ENCODE measurements around the gene DOLK.

DNA sequence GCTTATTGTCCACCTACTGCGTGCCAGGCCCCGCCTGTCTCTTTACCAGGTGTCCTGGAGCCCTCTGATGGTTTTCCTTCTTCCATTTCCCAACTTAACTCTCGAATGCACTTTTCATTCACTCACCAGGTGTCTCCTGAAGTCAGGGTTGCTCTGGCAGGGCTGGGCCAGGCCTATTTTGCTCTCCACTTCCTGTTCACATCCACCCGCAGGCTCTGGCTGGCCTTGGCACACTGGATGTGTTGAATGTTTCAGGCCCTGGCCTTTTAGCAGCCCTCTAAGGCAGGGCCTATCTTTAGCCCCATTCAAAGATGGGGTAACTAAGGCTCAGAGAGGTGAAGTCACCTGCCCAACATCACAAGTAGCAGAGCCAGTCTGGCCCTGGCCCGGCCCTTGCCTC lies 49.0 kb downstream of the DOLK start:
- TF ChIP-seq, protein P1, sequence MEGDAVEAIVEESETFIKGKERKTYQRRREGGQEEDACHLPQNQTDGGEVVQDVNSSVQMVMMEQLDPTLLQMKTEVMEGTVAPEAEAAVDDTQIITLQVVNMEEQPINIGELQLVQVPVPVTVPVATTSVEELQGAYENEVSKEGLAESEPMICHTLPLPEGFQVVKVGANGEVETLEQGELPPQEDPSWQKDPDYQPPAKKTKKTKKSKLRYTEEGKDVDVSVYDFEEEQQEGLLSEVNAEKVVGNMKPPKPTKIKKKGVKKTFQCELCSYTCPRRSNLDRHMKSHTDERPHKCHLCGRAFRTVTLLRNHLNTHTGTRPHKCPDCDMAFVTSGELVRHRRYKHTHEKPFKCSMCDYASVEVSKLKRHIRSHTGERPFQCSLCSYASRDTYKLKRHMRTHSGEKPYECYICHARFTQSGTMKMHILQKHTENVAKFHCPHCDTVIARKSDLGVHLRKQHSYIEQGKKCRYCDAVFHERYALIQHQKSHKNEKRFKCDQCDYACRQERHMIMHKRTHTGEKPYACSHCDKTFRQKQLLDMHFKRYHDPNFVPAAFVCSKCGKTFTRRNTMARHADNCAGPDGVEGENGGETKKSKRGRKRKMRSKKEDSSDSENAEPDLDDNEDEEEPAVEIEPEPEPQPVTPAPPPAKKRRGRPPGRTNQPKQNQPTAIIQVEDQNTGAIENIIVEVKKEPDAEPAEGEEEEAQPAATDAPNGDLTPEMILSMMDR (IDR thresholded peaks at IDR 0.05; ENCODE audit: borderline replicate concordance, extremely low read depth, low read length, poor library complexity, severe bottlenecking), result no peak
- TF ChIP-seq EZH2 (IDR thresholded peaks at IDR 0.05; ENCODE audit: borderline replicate concordance, low read depth, low read length, severe bottlenecking), result no peak
